Measurements from ENCODE around the gene INHBE.

- TF ChIP-seq POLR2AphosphoS5 (IDR thresholded peaks at IDR 0.05; ENCODE audit: low read depth, low read length) (no peak), CTCF (IDR thresholded peaks at IDR 0.05; ENCODE audit: control extremely low read depth in 1 of 3, insufficient read depth in 1 of 3, low read depth in 1 of 3, low read length in 3 of 3) (no peak), GABPA (IDR thresholded peaks at IDR 0.05; ENCODE audit: borderline replicate concordance, insufficient read depth, low read length) (no peak), YY1 (IDR thresholded peaks at IDR 0.05; ENCODE audit: low read depth, low read length) (no peak), NRF1 (IDR thresholded peaks at IDR 0.05; ENCODE audit: low read depth, low read length) (no peak), CHD7 (IDR thresholded peaks at IDR 0.05; ENCODE audit: insufficient replicate concordance, low read length) (no peak), JUN (IDR thresholded peaks at IDR 0.05; ENCODE audit: low read depth, low read length) (no peak), TEAD4 (IDR thresholded peaks at IDR 0.05; ENCODE audit: low read depth, low read length) (no peak)
Observed at GRCh38 chr12:57449375-57449774, 5.7 kb upstream of the INHBE start.
